Ovary (tissue), 3 donors: ENCODE measurements around the gene HYCC2.

Experiments used
- CTCF ChIP-seq, 3 donors: fragments of 450-650 bp in 2 of 3; fragments of 200-600 bp in 1 of 3; IDR thresholded peaks; one replicate each; pipeline versions ENCODE4 v1.5.1 to v1.8.0; 2016 to 2022; ENCODE audit warnings: antibody characterized with exemption in 3 of 3, mild to moderate bottlenecking in 1 of 3
- POLR2A ChIP-seq: fragments of 450-650 bp; IDR thresholded peaks from one replicate; pipeline ENCODE4 v1.6.1; 2017; ENCODE audit warnings: antibody characterized with exemption, mild to moderate bottlenecking, moderate library complexity
- donor health status: DM: no; HTN: no; CAD: no.

- no peak for TF ChIP-seq CTCF (IDR thresholded peaks at IDR 0.05)
- TF ChIP-seq POLR2A: no peak
Measured at GRCh38 chr2:201064797-201065329, 6.6 kb downstream of the HYCC2 start.
